Cardiac fibroblast (primary cell): ENCODE measurements around the gene TRAF5.
"Not testable (repeated sequence)": the region's sequence is repeated elsewhere in the genome, so short reads cannot be mapped to it uniquely, and the experiment has no call there.

ENCODE experiments used
- DNase-seq, 2 donors: peaks; one replicate each; pipeline versions ENCODE4 v3.0.0 to v3.0.0-alpha.2; 2010; ENCODE audit warnings: low read depth in 2 of 2
- H3K4me3 ChIP-seq, 2 donors: replicated peaks in 1 of 2; 1 replicate in 1 of 2; 2 replicates in 1 of 2; pipeline ENCODE4 v1.5.1; 2011; ENCODE audit warnings: low read depth in 2 of 2, low read length in 2 of 2, mild to moderate bottlenecking in 2 of 2, moderate library complexity in 1 of 2
- CTCF ChIP-seq: IDR thresholded peaks from one replicate; pipeline ENCODE4 v1.5.1; 2011; ENCODE audit warnings: low read depth, mild to moderate bottlenecking, low read length, inconsistent platforms

Gene TRAF5

GRCh38 chr1:211344152-211344618, 17.6 kb downstream of the TRAF5 start:
- no peak overlapping the region for H3K4me3 ChIP-seq
- TF ChIP-seq CTCF, result no peak
- peak; percentile 29 to 48 for DNase-seq

GRCh38 chr1:211345719-211346118, 19.1 kb downstream of the TRAF5 start:
- no peak overlapping the region for H3K4me3 ChIP-seq
- DNase-seq, result no peak
- no peak for TF ChIP-seq CTCF

- peak in 1 of 2 donors; percentile 25 for DNase-seq
- no peak for TF ChIP-seq CTCF
- H3K4me3 ChIP-seq, result no peak overlapping the region
Observed at GRCh38 chr1:211347077-211347844, 20.6 kb downstream of the TRAF5 start.

GRCh38 chr1:211348547-211348946, 21.9 kb downstream of the TRAF5 start:
- TF ChIP-seq CTCF, result no peak
- H3K4me3 ChIP-seq, result no peak overlapping the region
- no peak for DNase-seq

- no peak overlapping the region for H3K4me3 ChIP-seq
- TF ChIP-seq CTCF, result no peak
- DNase-seq, result no peak
Observed at GRCh38 chr1:211349741-211350140, 23.1 kb downstream of the TRAF5 start.

GRCh38 chr1:211352055-211352454, 25.4 kb downstream of the TRAF5 start:
- not testable (repeated sequence) for DNase-seq, H3K4me3 ChIP-seq

- TF ChIP-seq CTCF, result no peak
- no peak for DNase-seq
- H3K4me3 ChIP-seq, result no peak overlapping the region
Observed at GRCh38 chr1:211352465-211352864, 25.8 kb downstream of the TRAF5 start.
